ENCODE results near the gene SLC16A5. TPM values are rescaled to one million over a fixed set of nuclear protein-coding genes. Genes with fewer than 3 reads are reported as not detected.

SLC16A5 gene
- total RNA-seq, 4 donors from 2014 or later = 59.1 to 93.3 (median 61.4) TPM

DNA sequence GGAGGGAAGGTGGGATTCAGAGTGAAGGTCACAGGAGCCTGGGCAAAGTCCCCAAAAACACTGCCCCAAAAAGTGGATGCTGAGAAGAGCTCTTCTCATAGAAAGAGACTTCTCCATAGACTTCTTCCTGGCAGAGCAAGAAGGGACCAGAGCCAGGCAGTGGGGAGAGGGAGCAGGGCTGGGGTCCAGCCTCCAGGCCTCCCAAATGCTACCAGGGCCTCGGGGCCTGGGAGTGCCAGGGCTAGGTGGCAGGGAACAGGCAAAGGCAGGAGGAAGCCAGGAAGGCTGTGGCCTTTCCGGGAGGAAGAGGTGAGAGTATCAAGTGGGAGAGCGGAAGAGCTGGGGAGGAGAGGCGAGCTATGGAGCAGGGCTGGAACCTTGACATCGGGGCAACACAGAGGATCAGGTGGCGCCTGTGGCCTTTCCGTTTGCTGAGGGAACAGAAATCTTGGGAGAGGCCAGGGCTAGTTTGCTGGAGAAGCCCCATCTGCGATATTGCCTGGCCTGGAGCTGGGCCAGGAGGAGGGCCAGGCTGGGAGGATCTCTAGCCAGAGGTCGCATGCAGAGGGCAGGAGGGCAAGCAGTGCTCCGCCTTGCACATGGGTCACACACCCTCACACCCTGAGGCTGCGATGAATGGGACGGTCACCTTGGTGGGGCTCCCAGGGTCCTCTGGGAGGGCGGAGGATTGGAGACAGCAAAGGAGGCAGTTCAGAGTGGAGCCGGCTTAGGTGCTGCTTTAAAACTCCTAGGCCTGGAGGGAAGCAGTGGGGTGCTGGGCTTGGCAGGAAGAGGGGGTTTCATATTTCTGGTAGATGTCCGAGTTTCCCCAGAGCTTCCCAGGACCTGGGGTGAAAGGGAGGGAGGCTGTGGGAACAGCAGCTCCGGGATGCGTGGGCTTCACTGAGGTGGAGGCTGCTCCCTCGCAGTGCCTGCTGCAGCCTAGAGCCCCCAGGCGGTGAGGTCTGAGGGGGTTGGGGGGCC is 3.4 kb downstream of the SLC16A5 start:
- H3K36me3 ChIP-seq = no peaks in the 10 kb centered on the region
- H3K4me3 ChIP-seq = no peak overlapping the region
- peak overlapping the region; percentile 19 for H3K27ac ChIP-seq
- DNase-seq (ENCODE audit: low spot score in 2 of 2) = no peak
- no peaks in the 10 kb centered on the region for H3K27me3 ChIP-seq
- WGBS = 44% methylated on average over 19 of the region's 19 CpGs
- no peaks in the 10 kb centered on the region for H3K9me3 ChIP-seq
- no peak for TF ChIP-seq POLR2AphosphoS5 (IDR thresholded peaks at IDR 0.05)
- TF ChIP-seq, protein P1, sequence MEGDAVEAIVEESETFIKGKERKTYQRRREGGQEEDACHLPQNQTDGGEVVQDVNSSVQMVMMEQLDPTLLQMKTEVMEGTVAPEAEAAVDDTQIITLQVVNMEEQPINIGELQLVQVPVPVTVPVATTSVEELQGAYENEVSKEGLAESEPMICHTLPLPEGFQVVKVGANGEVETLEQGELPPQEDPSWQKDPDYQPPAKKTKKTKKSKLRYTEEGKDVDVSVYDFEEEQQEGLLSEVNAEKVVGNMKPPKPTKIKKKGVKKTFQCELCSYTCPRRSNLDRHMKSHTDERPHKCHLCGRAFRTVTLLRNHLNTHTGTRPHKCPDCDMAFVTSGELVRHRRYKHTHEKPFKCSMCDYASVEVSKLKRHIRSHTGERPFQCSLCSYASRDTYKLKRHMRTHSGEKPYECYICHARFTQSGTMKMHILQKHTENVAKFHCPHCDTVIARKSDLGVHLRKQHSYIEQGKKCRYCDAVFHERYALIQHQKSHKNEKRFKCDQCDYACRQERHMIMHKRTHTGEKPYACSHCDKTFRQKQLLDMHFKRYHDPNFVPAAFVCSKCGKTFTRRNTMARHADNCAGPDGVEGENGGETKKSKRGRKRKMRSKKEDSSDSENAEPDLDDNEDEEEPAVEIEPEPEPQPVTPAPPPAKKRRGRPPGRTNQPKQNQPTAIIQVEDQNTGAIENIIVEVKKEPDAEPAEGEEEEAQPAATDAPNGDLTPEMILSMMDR (IDR thresholded peaks at IDR 0.05) = no peak
- TF ChIP-seq EP300 (IDR thresholded peaks at IDR 0.05) = no peak
- no peak for TF ChIP-seq POLR2A (IDR thresholded peaks at IDR 0.05)
- peaks cover 92% of the 10 kb centered on the region for H3K4me1 ChIP-seq

DNA sequence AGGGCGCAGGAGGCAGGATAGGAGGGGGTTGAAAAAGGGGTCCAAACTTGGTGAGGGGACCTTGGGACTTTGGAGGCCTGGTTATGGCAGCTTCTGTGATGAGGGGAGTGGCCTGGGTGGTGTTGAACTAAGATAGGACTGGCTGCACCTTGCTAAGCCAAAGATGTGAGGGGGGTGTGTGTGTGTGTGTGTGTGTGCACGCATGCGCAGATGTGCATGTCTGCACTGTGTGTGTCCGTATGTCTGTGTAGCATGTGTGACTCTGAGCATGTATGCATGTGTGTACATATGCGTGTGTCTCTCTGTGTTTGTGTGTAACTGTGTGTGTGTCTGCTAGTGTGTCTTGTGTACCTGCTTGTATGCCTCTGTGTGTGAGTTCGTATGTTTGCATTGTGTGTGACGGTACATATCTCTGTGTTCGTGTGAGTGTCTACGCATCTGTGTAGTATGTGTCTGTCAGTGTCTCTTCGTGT is 4.1 kb downstream of the SLC16A5 start:
- TF ChIP-seq, protein P1 (IDR thresholded peaks at IDR 0.05) = no peak
- TF ChIP-seq POLR2A (IDR thresholded peaks at IDR 0.05) (no peak), POLR2AphosphoS5 (IDR thresholded peaks at IDR 0.05) (no peak), EP300 (IDR thresholded peaks at IDR 0.05) (no peak)
- DNase-seq (ENCODE audit: low spot score in 2 of 2) = no peak
- Histone ChIP-seq H3K27me3 (no peaks in the 10 kb centered on the region), H3K36me3 (no peaks in the 10 kb centered on the region), H3K4me1 (peaks cover 97% of the 10 kb centered on the region), H3K27ac (peak overlapping the region; percentile 74), H3K4me3 (no peak overlapping the region), H3K9me3 (no peaks in the 10 kb centered on the region)
- WGBS = 82% methylated on average over 10 of the region's 10 CpGs

DNA sequence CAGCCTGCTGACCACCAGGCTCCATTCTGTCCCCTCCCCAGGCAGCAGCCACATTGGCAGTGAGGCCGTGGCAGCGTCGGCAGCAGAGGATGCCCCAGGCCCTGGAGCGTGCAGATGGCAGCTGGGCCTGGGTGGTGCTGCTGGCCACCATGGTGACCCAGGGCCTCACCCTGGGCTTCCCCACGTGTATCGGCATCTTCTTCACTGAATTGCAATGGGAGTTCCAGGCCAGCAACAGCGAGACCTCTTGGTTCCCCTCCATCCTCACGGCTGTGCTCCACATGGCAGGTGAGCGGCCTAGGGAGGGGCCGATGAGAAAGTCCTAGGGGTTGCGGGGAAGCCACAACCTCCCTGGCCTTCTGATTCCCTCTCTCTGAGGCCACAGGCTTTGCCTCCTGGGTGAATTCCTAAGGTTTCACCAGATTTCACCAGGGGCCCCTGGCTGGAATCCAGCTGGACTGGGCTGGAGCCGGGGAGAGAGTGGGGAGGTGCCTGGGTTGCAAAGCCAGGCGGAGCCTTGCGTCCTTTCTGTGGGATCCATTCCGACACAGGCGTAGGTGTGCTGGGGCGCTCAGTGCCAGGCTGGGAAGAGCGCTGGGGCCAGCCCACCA is 5.9 kb downstream of the SLC16A5 start:
- Histone ChIP-seq H3K4me1 (peaks cover 85% of the 10 kb centered on the region), H3K36me3 (peaks cover under 1% of the 10 kb centered on the region), H3K27ac (peak overlapping the region; percentile 72), H3K9me3 (no peaks in the 10 kb centered on the region), H3K4me3 (no peak overlapping the region), H3K27me3 (no peaks in the 10 kb centered on the region)
- WGBS = 50% methylated on average over 2 of the region's 18 CpGs
- no peak for DNase-seq (ENCODE audit: low spot score in 2 of 2)
- TF ChIP-seq EP300 (IDR thresholded peaks at IDR 0.05) = no peak
- TF ChIP-seq, protein P1 (IDR thresholded peaks at IDR 0.05) = no peak
- no peak for TF ChIP-seq POLR2AphosphoS5 (IDR thresholded peaks at IDR 0.05)
- no peak for TF ChIP-seq POLR2A (IDR thresholded peaks at IDR 0.05)

DNA sequence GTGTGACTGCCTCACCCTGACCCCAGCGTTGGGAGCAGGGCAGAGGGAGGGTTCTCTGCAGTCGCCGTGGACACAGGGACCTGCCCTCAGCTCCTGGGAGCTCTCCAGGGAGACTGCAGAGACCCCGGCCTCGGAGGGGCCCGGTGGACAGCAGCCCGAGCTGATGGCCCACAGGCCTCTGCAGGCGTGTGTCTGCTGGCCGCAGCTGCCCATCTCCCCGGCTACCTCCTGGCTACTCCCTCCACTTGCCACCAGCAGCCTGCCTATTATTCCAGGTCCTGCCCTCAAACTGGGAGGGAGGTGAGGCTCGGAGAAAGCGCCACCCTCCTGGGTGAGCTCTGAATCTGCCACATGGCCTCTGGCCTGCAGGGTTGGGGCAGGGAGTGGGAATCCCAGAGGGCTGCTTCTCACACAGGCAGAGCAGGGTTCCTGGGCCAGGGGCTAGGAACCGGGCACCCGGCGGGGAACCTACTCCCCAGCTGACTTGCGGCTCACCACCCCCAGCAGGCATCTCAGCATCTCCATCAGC is 7.2 kb downstream of the SLC16A5 start:
- 77% methylated on average over 10 of the region's 16 CpGs for WGBS
- peaks cover 72% of the 10 kb centered on the region for H3K4me1 ChIP-seq
- peaks cover 12% of the 10 kb centered on the region for H3K36me3 ChIP-seq
- no peak for DNase-seq (ENCODE audit: low spot score in 2 of 2)
- no peaks in the 10 kb centered on the region for H3K9me3 ChIP-seq
- H3K27me3 ChIP-seq = no peaks in the 10 kb centered on the region
- TF ChIP-seq, protein P1 (IDR thresholded peaks at IDR 0.05) = no peak
- no peak for TF ChIP-seq POLR2A (IDR thresholded peaks at IDR 0.05)
- no peak for TF ChIP-seq POLR2AphosphoS5 (IDR thresholded peaks at IDR 0.05)
- H3K27ac ChIP-seq = peak overlapping the region; percentile 42
- H3K4me3 ChIP-seq = no peak overlapping the region
